Kidney epithelial cell (primary cell): Measurements from ENCODE around the gene PLA2R1. TPM values are rescaled to one million over a fixed set of nuclear protein-coding genes. Genes with fewer than 3 reads are reported as not detected.

ENCODE experiments used
- DNase-seq: peaks from one replicate; pipeline ENCODE4 v3.0.0-alpha.2; 2010; ENCODE audit warnings: low read depth
- H3K27me3 ChIP-seq: 2 replicates; pipeline ENCODE4 v1.6.0; 2011; ENCODE audit warnings: low read length; ENCODE audit not compliant: control insufficient read depth, insufficient read depth
- H3K36me3 ChIP-seq: 2 replicates; pipeline ENCODE4 v1.5.1; 2011; ENCODE audit warnings: low read length; ENCODE audit not compliant: control insufficient read depth, insufficient read depth
- H3K4me3 ChIP-seq: 2 replicates; pipeline ENCODE4 v1.5.1; 2011; ENCODE audit warnings: low read depth, mild to moderate bottlenecking, control low read depth, low read length
- total RNA-seq: library from RNA; depleted of rRNA; stranded (reverse); fragments of >200 nt; gene quantifications from 2 replicates; pipeline ENCODE4 v1.2.3, GENCODE V29; 2015
- TF ChIP-seq, protein P1 (sequence below): IDR thresholded peaks from 2 replicates; pipeline ENCODE4 v1.5.1; 2011; ENCODE audit warnings: mild to moderate bottlenecking, moderate library complexity, low read length, control low read depth, inconsistent platforms; ENCODE audit not compliant: insufficient read depth, poor library complexity, severe bottlenecking

The PLA2R1 gene
- total RNA-seq, 1 donor from 2014 or later, result 3.6 TPM

DNA sequence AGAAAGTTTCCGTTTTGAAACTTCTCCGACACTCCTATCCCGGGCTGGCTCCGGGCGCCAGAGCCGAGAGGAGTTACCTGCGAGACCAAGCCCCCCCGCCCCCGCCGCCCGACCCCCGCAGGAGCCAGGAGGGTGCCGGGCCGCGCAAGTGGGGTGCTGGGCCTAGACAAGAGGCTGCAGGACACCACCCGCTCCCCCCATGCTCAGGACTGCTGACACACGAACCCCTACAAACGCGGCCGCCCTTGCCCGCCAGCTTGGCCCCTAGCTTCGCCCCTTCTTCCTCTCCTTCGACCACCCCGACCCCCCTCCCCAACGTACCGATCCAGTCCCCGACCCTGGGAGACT, 497 bp downstream of the PLA2R1 start:
- TF ChIP-seq, protein P1, sequence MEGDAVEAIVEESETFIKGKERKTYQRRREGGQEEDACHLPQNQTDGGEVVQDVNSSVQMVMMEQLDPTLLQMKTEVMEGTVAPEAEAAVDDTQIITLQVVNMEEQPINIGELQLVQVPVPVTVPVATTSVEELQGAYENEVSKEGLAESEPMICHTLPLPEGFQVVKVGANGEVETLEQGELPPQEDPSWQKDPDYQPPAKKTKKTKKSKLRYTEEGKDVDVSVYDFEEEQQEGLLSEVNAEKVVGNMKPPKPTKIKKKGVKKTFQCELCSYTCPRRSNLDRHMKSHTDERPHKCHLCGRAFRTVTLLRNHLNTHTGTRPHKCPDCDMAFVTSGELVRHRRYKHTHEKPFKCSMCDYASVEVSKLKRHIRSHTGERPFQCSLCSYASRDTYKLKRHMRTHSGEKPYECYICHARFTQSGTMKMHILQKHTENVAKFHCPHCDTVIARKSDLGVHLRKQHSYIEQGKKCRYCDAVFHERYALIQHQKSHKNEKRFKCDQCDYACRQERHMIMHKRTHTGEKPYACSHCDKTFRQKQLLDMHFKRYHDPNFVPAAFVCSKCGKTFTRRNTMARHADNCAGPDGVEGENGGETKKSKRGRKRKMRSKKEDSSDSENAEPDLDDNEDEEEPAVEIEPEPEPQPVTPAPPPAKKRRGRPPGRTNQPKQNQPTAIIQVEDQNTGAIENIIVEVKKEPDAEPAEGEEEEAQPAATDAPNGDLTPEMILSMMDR, result no peak
- Histone ChIP-seq H3K36me3 (no peaks in the 10 kb centered on the region), H3K27me3 (no peaks in the 10 kb centered on the region), H3K4me3 (peak overlapping the region; percentile 46)
- no peak for DNase-seq

DNA sequence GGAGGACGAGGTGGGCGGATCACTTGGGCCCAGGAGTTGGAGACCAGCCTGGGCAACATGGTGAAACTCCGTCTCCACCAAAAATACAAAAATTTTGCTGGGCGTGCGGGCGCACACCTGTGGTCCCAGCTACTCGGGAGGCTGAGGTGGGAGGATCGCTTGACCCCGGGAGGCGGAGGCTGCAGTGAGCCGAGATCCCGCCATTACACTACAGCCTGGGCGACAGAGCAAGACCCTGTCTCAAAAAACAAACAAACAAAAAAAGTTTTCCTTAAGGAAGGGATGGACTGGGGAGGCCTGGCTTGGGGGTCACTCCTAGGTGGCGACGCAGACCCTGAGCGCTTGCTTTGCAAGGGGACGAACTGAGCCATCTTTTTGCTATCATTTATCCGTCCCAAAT, 882 bp downstream of the PLA2R1 start:
- H3K4me3 ChIP-seq, result peak overlapping the region; percentile 46
- DNase-seq, result no peak
- TF ChIP-seq, protein P1, result no peak
- H3K27me3 ChIP-seq, result no peaks in the 10 kb centered on the region
- H3K36me3 ChIP-seq, result no peaks in the 10 kb centered on the region

DNA sequence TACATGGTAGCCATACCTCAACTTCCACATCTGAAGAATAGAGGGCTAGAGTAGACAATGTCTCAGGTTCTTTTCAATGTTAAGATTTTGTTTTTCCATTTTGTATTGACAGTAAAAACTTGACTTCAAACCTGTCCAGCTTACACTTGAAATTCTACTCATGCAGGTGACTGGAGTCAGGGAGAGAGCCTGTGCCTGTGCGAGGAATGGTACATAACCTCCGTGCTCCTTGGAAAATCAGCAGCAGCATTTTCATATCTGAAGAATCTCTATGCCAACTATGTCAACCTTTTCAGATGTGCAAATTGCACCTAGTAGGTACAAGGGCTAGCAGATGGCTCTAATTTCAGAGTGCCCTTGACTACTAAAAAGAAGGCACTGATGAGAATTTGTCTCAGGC, 2.1 kb downstream of the PLA2R1 start:
- Histone ChIP-seq H3K27me3 (no peaks in the 10 kb centered on the region), H3K36me3 (no peaks in the 10 kb centered on the region), H3K4me3 (no peak overlapping the region)
- TF ChIP-seq, protein P1, result no peak
- DNase-seq, result no peak

DNA sequence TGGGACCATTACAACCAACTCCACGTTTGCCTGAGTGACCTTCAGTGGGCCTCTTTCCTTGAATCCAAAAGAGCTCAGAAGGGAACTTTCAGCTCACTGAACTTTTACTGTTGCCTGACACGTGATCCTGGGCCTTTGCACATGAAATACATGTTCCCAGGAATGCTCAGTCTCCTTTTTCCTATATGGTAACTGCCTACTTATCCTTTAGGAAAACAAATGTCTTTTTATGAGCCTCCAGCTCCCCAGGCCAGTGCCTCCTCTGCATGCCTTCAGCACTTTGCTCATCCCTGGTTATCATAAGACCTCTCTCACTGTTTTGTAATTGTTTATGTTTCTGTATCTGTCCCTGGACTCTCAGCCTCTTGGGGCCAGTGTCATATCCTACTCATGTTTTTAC, 5.1 kb downstream of the PLA2R1 start:
- TF ChIP-seq, protein P1, result no peak
- Histone ChIP-seq H3K27me3 (no peaks in the 10 kb centered on the region), H3K36me3 (no peaks in the 10 kb centered on the region), H3K4me3 (no peak overlapping the region)
- DNase-seq, result no peak

DNA sequence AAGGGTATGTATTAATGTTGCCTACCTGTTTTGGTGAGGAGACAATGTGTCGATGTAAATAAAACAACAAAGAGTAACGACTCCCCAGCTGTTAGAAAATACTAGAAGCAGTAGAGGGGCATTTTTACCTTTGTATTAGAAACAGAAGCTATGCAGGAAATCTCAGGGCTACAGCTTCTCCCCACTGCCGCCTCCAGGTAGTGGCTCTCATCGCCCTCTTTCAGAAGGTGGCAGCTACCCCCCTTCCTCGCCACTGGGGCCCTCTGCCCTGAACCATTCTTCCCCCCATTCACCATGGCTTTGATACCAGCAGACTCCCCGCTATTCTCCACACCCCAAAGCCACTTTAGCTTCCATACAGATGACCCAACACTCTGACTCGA, 6.7 kb downstream of the PLA2R1 start:
- Histone ChIP-seq H3K36me3 (no peaks in the 10 kb centered on the region), H3K4me3 (no peak overlapping the region), H3K27me3 (no peaks in the 10 kb centered on the region)
- TF ChIP-seq, protein P1, result no peak
- no peak for DNase-seq

DNA sequence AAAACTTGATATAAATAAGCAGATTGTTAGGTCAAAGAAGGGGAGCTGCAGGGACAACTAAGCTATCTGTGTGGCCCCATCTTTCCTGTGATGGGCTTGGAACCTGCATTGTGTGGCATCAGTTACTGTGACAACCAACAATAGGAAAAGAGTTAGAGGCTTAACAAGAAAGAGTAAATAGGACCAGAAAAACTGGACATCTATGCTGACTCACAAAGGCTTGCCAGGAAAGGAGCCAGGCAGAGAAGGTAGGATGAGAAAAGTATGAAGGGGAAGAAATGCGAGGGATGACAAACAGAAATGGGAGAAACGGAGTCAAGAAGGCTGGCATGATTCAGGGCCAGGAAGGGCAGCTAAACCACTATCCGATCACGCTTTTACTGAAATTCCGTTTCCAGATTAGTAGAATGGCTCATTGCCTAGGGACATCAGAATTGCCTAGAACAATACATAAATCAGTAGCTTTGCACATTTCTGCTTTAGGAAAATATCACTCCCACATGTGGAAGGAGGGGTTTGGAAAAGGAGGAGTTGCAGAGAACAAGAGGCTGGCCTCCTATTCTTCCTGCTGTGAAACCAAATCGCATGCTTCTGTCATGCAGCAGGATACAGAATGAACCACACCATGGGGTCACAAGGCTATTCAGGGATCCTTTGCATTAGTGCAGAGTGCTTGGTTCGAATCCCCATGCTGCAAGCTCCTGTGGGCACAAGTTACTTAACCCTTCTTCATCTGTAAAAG, 7.3 kb downstream of the PLA2R1 start:
- no peaks in the 10 kb centered on the region for H3K27me3 ChIP-seq
- DNase-seq, result no peak
- no peak overlapping the region for H3K4me3 ChIP-seq
- TF ChIP-seq, protein P1, result no peak
- no peaks in the 10 kb centered on the region for H3K36me3 ChIP-seq
